Measurements from ENCODE around the gene THOC2. TPM values are rescaled to one million over a fixed set of nuclear protein-coding genes. Genes with fewer than 3 reads are reported as not detected.
"Not testable (repeated sequence)": the region's sequence is repeated elsewhere in the genome, so short reads cannot be mapped to it uniquely, and the experiment has no call there.

THOC2 gene
- total RNA-seq, 1 donor from 2014 or later, result 91.1 TPM

- Mint-ChIP-seq H3K27ac (ENCODE audit: unreplicated experiment) (no peak overlapping the region), H3K9me3 (peaks cover 17% of the 10 kb centered on the region), H3K4me1 (no peaks in the 10 kb centered on the region), H3K4me3 (no peak overlapping the region), H3K27me3 (ENCODE audit: low read depth) (no peaks in the 10 kb centered on the region), H3K36me3 (ENCODE audit: low read depth) (peaks cover 26% of the 10 kb centered on the region)
- TF ChIP-seq CTCF (conservative IDR thresholded peaks at IDR 0.05), result no peak
- DNase-seq (ENCODE audit: low read depth, low spot score), result no peak
Observed at GRCh38 chrX:123675154-123675553, 57.7 kb downstream of the THOC2 start.

GRCh38 chrX:123673813-123674212, 59.0 kb downstream of the THOC2 start:
- no peaks in the 10 kb centered on the region for H3K27me3 Mint-ChIP-seq (ENCODE audit: low read depth)
- peaks cover 21% of the 10 kb centered on the region for H3K36me3 Mint-ChIP-seq (ENCODE audit: low read depth)
- H3K4me3 Mint-ChIP-seq, result no peak overlapping the region
- H3K27ac Mint-ChIP-seq (ENCODE audit: unreplicated experiment), result no peak overlapping the region
- no peak for DNase-seq (ENCODE audit: low read depth, low spot score)
- no peaks in the 10 kb centered on the region for H3K4me1 Mint-ChIP-seq
- peaks cover 11% of the 10 kb centered on the region for H3K9me3 Mint-ChIP-seq
- TF ChIP-seq CTCF (conservative IDR thresholded peaks at IDR 0.05), result no peak

DNA sequence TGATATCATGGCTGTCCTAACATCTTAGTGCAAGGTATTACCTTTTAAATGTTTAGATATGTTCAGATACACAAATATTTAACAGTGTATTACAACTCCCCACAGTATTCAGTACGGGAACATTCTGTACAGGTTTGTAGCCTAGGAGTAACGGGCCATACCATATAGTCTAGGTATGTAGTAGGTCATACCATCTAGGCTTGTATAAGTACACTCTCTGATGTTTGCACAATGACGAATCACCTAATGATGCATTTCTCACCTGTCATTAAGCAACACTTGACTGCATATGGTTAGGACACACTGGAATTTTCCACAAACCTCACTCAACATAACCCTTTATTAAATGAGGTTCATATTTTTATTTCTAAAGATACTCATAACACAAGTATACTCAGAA, 67.7 kb downstream of the THOC2 start:
- no peak for TF ChIP-seq CTCF (conservative IDR thresholded peaks at IDR 0.05)
- peaks cover 2% of the 10 kb centered on the region for H3K9me3 Mint-ChIP-seq
- H3K27me3 Mint-ChIP-seq (ENCODE audit: low read depth), result no peaks in the 10 kb centered on the region
- H3K4me1 Mint-ChIP-seq, result no peaks in the 10 kb centered on the region
- no peak overlapping the region for H3K4me3 Mint-ChIP-seq
- H3K27ac Mint-ChIP-seq (ENCODE audit: unreplicated experiment), result no peak overlapping the region
- H3K36me3 Mint-ChIP-seq (ENCODE audit: low read depth), result peaks cover 47% of the 10 kb centered on the region
- DNase-seq (ENCODE audit: low read depth, low spot score), result no peak

- H3K36me3 Mint-ChIP-seq (ENCODE audit: low read depth), result peaks cover 48% of the 10 kb centered on the region
Observed at GRCh38 chrX:123664467-123665167, 68.2 kb downstream of the THOC2 start.

DNA sequence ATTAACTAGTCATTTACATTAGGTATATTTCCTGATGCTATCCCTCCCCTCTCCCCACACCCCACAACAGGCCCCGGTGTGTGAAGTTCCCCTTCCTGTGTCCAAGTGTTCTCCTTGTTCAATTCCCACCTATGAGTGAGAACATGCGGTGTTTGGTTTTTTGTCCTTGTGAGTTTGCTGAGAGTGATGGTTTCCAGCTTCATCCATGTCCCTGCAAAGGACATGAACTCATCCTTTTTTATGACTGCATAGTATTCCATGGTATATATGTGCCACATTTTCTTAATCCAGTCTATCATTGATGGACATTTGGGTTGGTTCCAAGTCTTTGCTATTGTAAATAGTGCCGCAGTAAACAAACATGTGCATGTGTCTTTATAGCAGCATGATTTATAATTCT, 69.1 kb downstream of the THOC2 start:
- not testable (repeated sequence) for H3K4me1 Mint-ChIP-seq; DNase-seq (ENCODE audit: low read depth, low spot score); H3K27me3 Mint-ChIP-seq (ENCODE audit: low read depth); H3K4me3 Mint-ChIP-seq; H3K9me3 Mint-ChIP-seq; H3K27ac Mint-ChIP-seq (ENCODE audit: unreplicated experiment)
- H3K36me3 Mint-ChIP-seq (ENCODE audit: low read depth), result peaks cover 48% of the 10 kb centered on the region

More at GRCh38 chrX:123664467-123665167, 68.2 kb downstream of the THOC2 start:
- not testable (repeated sequence) for H3K27ac Mint-ChIP-seq (ENCODE audit: unreplicated experiment); DNase-seq (ENCODE audit: low read depth, low spot score); H3K9me3 Mint-ChIP-seq; H3K27me3 Mint-ChIP-seq (ENCODE audit: low read depth); H3K4me1 Mint-ChIP-seq; H3K4me3 Mint-ChIP-seq

DNA sequence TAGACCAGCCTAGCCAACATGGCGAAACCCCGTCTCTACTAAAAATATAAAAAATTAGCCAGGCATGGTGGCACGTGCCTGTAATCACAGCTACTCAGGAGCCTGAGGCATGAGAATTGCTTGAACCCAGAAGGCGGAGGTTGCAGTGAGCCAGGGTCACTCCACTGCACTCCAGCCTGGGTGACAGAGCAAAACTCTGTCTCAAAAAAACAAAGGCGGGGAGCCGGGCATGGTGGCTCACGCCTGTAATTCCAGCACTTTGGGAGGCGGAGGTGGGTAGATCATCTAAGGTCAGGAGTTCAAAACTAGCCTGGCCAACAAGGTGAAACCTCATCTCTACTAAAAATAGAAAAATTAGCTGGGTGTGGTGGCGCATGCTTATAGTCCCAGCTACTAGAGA, 76.3 kb downstream of the THOC2 start:
- peaks cover 30% of the 10 kb centered on the region for H3K36me3 Mint-ChIP-seq (ENCODE audit: low read depth)
- H3K27ac Mint-ChIP-seq (ENCODE audit: unreplicated experiment); H3K4me3 Mint-ChIP-seq; H3K4me1 Mint-ChIP-seq; DNase-seq (ENCODE audit: low read depth, low spot score); H3K9me3 Mint-ChIP-seq; H3K27me3 Mint-ChIP-seq (ENCODE audit: low read depth): not testable (repeated sequence)

GRCh38 chrX:123648811-123649181, 84.1 kb downstream of the THOC2 start:
- H3K27me3 Mint-ChIP-seq (ENCODE audit: low read depth); H3K9me3 Mint-ChIP-seq; H3K4me3 Mint-ChIP-seq; DNase-seq (ENCODE audit: low read depth, low spot score): not testable (repeated sequence)
- Mint-ChIP-seq H3K4me1 (peaks cover 15% of the 10 kb centered on the region), H3K36me3 (ENCODE audit: low read depth) (peaks cover 36% of the 10 kb centered on the region), H3K27ac (ENCODE audit: unreplicated experiment) (peak overlapping the region; percentile 91)
